Vagina (tissue), 2 donors: ENCODE data around the gene TLCD1.

ENCODE experiments used
- POLR2A ChIP-seq, 2 donors: fragments of 450-650 bp; IDR thresholded peaks; one replicate each; pipeline ENCODE4 v1.6.1; 2017; ENCODE audit warnings: antibody characterized with exemption in 2 of 2, mild to moderate bottlenecking in 2 of 2, moderate library complexity in 2 of 2
- TF ChIP-seq, protein P1 (sequence below), 3 experiments: fragments of 450-650 bp in 2 of 3; fragments of 200-600 bp in 1 of 3; sonication (generic) in 1 of 3; IDR thresholded peaks; one replicate each; pipeline ENCODE4 v1.5.1; 2017 to 2019; ENCODE audit warnings: antibody characterized with exemption in 3 of 3, mild to moderate bottlenecking in 2 of 3, moderate library complexity in 2 of 3

DNA sequence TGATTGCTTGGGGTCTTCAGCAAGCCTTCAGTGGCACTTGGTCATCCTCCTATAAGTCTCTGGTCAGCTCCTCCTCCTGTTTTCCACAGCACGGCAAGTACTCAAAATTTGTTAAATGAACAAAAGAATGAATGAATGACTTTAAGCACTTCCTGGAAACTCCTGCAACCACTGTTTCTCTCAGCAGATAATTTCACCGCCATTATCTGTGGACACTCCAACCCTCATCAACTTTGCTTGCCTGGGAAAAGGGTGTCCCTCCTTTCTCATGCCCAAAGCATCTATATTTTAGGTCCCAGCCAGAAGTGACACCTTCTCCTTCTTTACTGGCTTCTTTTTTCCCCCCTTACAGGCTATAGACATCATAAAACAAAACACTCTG, 18.7 kb downstream of the TLCD1 start:
- no peak for TF ChIP-seq POLR2A (IDR thresholded peaks at IDR 0.05)
- TF ChIP-seq, protein P1, sequence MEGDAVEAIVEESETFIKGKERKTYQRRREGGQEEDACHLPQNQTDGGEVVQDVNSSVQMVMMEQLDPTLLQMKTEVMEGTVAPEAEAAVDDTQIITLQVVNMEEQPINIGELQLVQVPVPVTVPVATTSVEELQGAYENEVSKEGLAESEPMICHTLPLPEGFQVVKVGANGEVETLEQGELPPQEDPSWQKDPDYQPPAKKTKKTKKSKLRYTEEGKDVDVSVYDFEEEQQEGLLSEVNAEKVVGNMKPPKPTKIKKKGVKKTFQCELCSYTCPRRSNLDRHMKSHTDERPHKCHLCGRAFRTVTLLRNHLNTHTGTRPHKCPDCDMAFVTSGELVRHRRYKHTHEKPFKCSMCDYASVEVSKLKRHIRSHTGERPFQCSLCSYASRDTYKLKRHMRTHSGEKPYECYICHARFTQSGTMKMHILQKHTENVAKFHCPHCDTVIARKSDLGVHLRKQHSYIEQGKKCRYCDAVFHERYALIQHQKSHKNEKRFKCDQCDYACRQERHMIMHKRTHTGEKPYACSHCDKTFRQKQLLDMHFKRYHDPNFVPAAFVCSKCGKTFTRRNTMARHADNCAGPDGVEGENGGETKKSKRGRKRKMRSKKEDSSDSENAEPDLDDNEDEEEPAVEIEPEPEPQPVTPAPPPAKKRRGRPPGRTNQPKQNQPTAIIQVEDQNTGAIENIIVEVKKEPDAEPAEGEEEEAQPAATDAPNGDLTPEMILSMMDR (IDR thresholded peaks at IDR 0.05), result no peak
